Prostate gland (tissue), 2 donors: Measurements from ENCODE around the gene CIAPIN1.

ENCODE experiments used
- POLR2A ChIP-seq: fragments of 450-650 bp; IDR thresholded peaks from one replicate; pipeline ENCODE4 v1.6.1; 2016; ENCODE audit warnings: antibody characterized with exemption, mild to moderate bottlenecking
- POLR2AphosphoS5 ChIP-seq: sonication (generic); formaldehyde crosslinking; IDR thresholded peaks from one replicate; pipeline ENCODE4 v1.6.1; 2017; ENCODE audit warnings: antibody characterized with exemption
- TF ChIP-seq, protein P1 (sequence below), 4 experiments: fragments of 200-600 bp in 2 of 4; fragments of 450-650 bp in 2 of 4; sonication (generic) in 2 of 4; IDR thresholded peaks; 1 replicate in 3 of 4; 2 replicates in 1 of 4; pipeline ENCODE4 v1.5.1; 2016 to 2019; ENCODE audit warnings: antibody characterized with exemption in 4 of 4, mild to moderate bottlenecking in 2 of 4, moderate library complexity in 2 of 4

DNA sequence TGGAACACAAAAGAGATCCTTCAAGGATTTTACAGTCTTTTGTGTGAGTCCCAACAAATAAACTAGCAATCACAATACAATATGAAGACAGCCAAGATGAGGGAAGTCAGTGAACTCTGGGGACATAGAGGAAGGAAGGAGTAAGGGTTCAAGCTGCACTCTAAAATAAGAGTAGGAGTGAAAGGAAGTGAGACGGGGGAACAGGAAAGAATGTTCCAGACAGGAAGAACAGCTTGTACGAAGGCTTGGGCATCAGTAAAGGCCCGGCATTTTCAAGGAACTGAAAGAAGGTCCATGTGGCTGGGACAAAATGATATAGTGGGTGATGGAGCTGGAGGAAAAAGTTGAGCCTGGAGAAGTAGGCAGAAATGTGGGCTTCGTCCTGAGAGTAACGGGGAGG, 38.1 kb downstream of the CIAPIN1 start:
- TF ChIP-seq, protein P1, sequence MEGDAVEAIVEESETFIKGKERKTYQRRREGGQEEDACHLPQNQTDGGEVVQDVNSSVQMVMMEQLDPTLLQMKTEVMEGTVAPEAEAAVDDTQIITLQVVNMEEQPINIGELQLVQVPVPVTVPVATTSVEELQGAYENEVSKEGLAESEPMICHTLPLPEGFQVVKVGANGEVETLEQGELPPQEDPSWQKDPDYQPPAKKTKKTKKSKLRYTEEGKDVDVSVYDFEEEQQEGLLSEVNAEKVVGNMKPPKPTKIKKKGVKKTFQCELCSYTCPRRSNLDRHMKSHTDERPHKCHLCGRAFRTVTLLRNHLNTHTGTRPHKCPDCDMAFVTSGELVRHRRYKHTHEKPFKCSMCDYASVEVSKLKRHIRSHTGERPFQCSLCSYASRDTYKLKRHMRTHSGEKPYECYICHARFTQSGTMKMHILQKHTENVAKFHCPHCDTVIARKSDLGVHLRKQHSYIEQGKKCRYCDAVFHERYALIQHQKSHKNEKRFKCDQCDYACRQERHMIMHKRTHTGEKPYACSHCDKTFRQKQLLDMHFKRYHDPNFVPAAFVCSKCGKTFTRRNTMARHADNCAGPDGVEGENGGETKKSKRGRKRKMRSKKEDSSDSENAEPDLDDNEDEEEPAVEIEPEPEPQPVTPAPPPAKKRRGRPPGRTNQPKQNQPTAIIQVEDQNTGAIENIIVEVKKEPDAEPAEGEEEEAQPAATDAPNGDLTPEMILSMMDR (IDR thresholded peaks at IDR 0.05), result no peak
- TF ChIP-seq POLR2AphosphoS5, result no peak
- TF ChIP-seq POLR2A, result no peak
